Measurements from ENCODE around the gene CLASP1.

DNA sequence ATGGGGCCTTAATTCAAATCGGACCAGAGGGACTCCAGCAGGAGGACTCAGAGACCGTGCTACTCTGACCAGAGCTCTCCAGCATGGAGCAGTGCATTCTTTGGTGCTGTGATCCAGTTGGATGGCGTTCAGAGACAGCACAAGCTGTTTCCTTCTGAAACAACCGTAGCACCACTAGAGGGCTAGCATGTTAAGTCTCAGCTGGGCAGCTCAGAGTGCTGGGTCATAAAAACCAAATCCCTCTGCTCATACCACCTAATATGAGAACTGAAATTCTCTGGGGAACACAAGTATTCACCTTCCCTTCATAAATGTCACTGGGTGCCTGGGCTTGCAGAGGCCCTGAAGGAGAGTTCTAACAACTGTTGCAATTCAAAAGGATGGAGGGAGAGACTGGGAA, 266.5 kb downstream of the CLASP1 start:
- TF ChIP-seq CTCF (optimal IDR thresholded peaks at IDR 0.05 in 1 of 3, IDR thresholded peaks at IDR 0.05 in 1 of 3, conservative IDR thresholded peaks at IDR 0.05 in 1 of 3; ENCODE audit: extremely low read depth in 1 of 3, insufficient read depth in 2 of 3, low read length in 3 of 3) (peak; percentile 2 to 23 (median 19)), EZH2 (IDR thresholded peaks at IDR 0.05; ENCODE audit: low read length) (no peak)

Data from keratinocyte (primary cell).